Spleen (tissue), 7 donors: ENCODE measurements around the gene LHB.
"Not testable (repeated sequence)": the region's sequence is repeated elsewhere in the genome, so short reads cannot be mapped to it uniquely, and the experiment has no call there.

Experiments used
- CTCF ChIP-seq, 11 experiments: fragments of 200-600 bp in 7 of 11; fragments of 450-650 bp in 4 of 11; sonication (generic) in 4 of 11; IDR thresholded peaks in 8 of 11; conservative IDR thresholded peaks in 3 of 11; 1 replicate in 7 of 11; 2 replicates in 4 of 11; pipeline versions ENCODE4 v1.4.0 to v1.8.0; 2016 to 2021; ENCODE audit warnings: antibody characterized with exemption in 11 of 11, inconsistent platforms in 4 of 11, mild to moderate bottlenecking in 1 of 11
- POLR2A ChIP-seq, 3 donors: fragments of 450-650 bp; IDR thresholded peaks; one replicate each; pipeline ENCODE4 v1.5.1; 2017; ENCODE audit warnings: antibody characterized with exemption in 3 of 3, mild to moderate bottlenecking in 1 of 3
- POLR2AphosphoS5 ChIP-seq, 3 donors: sonication (generic); formaldehyde crosslinking; IDR thresholded peaks; one replicate each; pipeline ENCODE4 v1.5.1; 2017; ENCODE audit warnings: antibody characterized with exemption in 3 of 3
- donor health status: DM: no; HTN: no; CAD: no; lungs with moderate emphysema.
- donor health status: DM: no; HTN: no; CAD: no.
- donor health status: DM: no; HTN: no; CAD: no.

- not testable (repeated sequence) for TF ChIP-seq CTCF (IDR thresholded peaks at IDR 0.05 in 8 of 11, conservative IDR thresholded peaks at IDR 0.05 in 3 of 11); POLR2A (IDR thresholded peaks at IDR 0.05); POLR2AphosphoS5 (IDR thresholded peaks at IDR 0.05)
These were observed 22.8 kb upstream of the LHB start for GRCh38 chr19:49039736-49040135.
